GM20431 (cell line): Measurements from ENCODE around the gene SREBF2.
"Not testable (repeated sequence)": the region's sequence is repeated elsewhere in the genome, so short reads cannot be mapped to it uniquely, and the experiment has no call there.

ENCODE experiments used
- in situ Hi-C: fragments of 300-500 bp; cut with MseI, MboI; formaldehyde crosslinking; loops from one replicate; pipeline ENCODE4 v1.15.0; 2020; ENCODE audit warnings: low sequenced_read_pairs; ENCODE audit not compliant: unreplicated experiment

SREBF2 gene

DNA sequence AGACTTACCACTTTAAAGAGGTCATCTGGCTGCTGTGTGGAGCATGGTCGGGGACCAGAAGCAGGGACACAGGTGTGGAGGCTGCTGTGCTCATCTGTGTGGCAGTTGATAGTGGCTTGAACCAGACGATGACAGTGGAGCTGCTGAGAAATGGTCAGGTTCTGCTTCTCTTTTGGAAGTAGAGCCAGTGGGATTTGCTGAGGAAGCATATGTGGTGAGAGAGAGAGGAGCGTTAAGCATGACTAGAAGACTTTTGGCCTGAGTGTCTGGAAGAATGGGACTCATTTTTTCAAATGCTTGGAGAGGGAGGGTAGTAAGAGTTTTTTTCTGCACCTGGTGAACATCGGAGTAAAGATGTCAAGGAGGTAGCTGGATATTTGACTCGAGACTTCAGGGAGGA is 12.5 kb upstream of the SREBF2 start:
- in situ Hi-C loops: no loop called here

DNA sequence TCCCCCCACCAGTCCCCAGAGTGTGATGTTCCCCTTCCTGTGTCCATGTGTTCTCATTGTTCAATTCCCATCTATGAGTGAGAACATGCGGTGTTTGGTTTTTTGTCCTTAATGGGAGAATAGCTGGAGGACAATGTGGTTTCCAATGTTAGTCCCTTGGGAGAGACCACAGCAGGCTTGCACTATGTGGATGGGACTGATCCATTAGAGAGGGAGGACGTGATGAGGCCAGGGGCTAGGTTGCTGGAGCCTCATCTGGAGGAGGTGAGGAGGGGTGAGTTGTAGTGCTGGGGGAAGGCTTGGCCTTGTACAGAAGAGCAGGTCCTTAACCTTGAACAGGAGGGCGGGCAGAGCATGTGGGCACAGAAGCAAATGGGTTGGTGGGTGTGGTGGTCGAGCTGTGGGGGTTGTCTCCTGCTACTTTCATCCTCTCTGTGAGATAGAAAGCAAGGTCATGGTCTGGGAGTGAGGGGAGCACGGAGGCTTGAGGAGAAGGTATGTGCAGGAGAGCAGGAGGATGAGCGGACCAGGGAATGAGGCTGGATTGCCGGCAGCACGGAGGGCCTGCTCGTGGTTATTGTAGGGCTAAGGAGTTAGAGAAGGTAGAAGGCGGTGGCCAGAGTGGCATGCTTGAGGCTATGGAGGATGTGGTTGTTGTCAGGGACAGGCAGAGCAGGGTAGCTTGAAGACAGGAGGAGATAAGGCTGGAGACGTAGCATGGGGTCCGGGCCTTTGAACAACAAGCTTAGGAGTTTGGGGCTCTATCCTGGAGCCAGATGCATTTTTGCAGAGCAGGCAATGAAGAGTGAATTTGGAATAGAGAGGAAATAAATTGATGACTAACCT is 11.2 kb upstream of the SREBF2 start:
- in situ Hi-C loops: no loop called here

- in situ Hi-C loops: no loop called here
Measured at GRCh38 chr22:41822317-41823057, 10.4 kb upstream of the SREBF2 start.

DNA sequence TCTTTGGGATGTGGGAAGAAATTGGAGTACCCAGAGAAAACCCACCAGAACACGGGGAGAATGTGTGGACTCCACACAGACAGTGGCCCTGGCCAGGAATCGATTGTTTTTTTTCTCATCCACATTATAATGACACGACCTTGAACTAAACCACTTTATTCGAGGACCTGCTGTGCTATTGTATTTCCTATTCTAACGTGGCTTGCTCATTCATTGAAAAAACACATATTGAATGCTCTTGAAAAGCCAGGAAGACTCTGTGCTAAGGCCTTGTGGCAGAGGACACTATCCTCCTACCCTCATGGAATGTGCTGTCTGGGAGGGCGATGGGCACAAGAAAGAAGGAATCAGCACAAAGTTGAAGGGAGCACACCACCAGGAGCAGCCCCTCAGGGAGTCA is 9.1 kb upstream of the SREBF2 start:
- in situ Hi-C loops: no loop called here

- in situ Hi-C loops: no loop called here
Measured at GRCh38 chr22:41825376-41825775, 7.5 kb upstream of the SREBF2 start.

DNA sequence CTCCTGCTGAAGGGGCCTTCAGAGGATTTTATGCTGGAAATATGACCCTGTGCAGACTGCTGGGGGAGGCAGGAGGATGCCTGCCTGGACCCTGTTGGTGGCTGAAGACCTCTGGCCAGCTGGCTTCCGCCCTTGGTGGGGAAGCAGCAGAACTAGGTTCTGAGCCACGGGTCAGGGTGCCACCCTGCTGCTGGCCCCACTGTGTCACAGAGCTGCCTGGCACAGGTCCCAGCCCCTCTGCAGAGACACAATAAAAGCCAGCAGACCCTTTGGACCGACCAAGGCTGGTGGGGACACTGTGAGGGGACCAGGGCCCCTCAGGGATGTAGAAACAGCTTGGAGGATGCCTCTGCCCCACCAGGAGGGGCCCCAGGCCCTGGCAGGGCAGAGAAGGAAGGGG is 6.9 kb upstream of the SREBF2 start:
- in situ Hi-C loops: no loop called here

GRCh38 chr22:41826430-41827383 is 6.2 kb upstream of the SREBF2 start:
- in situ Hi-C loops: no loop called here

DNA sequence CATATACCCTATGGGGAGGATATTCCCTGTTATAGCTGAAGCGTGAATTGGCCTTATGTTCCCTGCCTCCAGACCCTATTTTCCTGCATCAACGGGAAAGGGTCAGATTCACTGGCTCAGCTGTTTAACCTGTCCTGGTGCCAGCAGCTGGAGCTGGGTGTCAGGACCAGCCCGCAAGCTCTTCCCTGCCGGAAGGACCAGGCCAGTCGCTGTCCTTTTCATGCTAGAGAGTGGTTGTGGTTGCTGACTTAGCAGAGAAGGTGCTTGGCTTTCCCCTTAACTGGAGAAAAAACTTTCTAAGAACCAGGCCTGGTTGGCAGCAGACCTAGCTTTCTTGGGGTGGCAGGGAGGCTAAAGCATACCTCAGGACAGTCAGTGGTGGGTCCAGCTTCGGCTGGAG is 5.2 kb upstream of the SREBF2 start:
- in situ Hi-C loops: no loop called here

DNA sequence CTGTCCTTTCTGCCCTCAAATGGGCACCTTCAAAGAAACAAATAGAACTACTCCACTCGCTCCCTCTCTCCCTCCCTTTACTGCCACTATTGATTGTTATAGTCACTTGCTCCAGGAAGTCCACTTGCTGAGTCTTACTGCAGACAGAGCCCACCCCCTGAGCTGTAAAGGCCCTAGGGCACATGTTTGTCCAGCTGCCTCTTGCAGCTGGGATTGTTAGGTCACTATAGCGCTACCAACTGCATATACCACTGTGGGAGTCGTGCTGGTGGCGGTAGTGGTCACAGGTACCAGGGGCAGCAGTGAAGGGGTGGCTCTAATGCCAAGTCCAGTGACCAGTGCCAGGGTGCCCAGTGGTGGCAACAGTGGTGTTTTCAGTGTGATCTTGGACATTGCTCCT is 4.4 kb upstream of the SREBF2 start:
- in situ Hi-C loops: no loop called here

DNA sequence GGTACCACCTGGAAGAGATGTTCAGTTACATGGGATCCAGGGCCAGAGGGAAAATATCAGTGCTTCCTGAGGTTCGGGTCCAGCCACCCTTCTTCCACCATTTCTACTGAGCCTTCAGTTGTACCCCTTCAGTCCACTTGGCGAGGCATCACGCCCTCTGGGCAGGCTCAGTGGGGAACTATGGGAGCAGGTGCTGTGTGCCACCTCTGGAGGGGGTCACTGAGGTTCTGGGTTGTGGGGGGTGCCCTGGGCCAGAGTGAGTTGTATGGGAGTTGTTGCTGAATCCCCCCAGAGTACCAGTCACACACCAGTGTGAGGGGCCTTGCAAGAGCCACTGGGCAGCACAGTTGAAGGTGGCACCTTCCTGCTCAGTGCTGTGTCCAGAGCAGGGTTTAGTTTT is 2.7 kb upstream of the SREBF2 start:
- in situ Hi-C loops: no loop called here

GRCh38 chr22:41831383-41831782 is 1.5 kb upstream of the SREBF2 start:
- in situ Hi-C loops: no loop called here

GRCh38 chr22:41831828-41832552 is 915 bp upstream of the SREBF2 start:
- in situ Hi-C loops: no loop called here

DNA sequence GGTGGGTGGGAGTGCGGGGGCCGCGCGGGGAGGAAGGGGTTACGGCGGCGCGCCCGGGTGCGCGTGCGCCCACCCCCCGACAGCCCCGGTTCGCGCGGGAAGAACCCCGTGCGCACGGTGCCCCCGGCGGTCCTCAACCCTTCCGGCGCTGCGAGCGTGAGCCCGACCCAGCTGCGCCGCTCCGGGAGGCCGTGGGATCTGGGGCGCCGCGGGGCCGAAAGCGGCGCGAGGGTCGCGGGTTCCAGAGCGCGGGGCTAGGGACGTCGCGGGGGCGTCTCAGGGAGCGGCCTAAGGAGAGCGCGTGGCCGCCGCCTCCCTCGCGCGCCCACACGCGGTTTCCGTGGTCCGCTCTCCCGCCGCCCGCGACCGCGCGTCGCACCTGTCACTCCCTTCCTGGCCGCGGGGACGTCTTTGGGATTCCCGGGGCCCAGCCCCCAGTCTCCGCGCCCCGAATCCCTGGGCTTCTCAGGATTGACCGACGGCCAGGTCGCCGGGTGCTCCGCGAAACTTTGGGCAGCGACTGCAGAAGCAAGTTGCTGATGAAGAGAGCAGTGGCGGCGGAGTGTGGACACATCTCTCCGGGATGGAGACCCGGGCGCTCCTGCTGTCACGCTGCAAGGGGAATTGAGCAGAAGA is 582 bp downstream of the SREBF2 start:
- in situ Hi-C loops: no loop called here

DNA sequence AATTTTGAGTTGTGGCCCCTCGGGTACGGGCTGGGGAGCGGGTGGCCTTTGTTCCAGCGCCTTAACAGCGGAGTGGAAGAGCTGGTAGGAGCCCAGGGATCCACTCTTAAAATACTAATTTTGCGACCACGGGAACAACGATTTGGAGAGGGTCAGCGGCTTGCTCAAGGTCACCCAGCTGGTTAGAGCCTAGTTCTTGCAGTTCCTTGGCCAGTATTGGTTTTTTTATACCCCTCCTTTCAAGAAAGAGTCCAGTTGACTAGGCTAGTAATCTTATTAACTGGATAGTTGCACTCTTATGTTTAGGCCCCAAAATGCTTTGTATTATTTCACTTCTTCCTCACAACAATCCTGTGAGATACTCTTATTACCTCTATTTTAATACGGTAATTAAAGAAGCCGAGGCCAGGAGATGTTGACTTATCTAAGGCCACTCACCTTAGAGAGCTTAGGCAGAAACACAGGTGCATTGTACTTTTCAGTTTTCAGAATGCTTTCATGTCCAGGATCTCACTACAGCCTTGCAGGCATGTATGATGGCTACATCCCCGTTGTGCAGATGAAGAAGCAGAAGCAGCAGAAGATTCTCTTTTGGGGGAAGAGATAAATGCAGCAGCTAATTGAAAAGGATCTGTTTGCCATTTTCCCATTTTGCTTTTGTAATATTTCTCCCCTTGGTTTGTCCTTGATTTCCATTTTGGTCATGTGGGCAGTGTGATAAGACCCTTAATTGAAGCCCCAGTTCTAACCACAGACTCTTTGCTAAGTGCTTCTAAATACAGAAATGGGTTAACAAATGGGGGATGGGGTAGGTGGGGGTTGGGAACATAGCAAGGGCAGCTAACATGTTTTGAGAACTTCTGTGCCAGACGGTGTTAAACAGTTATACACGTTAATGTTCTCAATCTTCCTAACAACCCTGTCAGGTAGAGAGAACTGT is 1.4 kb downstream of the SREBF2 start:
- in situ Hi-C loops: no loop called here

GRCh38 chr22:41835462-41835861 is 2.6 kb downstream of the SREBF2 start:
- in situ Hi-C loops: not testable (repeated sequence)

DNA sequence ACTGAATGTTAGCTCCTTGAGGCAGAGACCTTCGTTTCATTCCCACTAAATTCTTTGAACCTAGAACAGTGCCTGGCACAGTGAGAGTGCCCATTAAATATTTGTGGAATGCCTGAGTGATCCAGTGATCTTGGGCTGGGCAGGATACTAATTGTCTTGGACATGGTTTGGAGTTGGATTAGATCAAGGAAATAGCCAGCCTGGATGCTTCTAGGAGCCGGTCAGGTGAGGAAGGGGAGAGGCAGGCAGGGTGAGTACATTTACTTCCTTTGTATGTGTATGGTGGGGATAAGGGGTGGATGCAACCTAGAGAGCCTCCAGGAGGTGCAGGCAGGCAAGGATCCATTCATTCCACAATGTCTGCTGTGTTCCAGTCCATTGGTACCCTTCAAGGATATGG is 3.6 kb downstream of the SREBF2 start:
- in situ Hi-C loops: no loop called here

DNA sequence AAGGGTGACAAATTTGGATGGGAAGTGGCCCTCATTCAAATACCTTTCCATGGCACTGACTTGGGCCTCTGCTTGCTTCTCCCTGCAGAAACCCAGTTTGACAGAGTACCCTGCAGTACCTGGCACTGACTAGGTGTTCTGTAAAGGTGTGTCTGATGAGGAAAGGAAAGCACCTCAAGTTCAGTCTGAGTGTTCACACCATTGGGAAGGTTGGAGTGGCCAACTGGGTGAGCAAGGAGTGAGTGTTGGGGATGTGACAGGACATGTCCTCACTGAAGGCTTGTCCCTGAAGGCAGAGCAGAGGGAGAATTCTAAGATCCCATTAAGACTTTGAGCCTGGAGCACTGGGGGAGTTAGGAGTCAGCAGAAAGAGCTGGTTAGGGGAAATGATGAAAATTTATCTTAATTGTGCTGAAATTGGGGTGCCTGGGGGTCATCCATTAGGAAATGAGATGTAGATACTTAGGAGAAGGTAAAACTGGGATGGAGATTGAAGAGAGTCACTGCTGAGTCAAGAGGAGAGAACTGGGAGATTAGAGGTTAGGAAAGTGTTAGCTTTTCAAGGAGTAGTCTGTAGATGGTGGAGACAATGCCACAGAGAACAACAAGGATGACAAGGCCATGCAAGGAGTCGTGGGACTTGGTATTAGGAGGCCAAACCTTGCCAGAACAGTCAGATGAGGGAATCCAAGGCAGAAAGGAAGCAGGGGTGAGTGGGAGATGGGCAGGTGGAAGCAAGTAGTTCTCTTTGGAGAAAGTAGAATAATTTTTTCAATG is 6.1 kb downstream of the SREBF2 start:
- in situ Hi-C loops: no loop called here

- in situ Hi-C loops: no loop called here
Measured at GRCh38 chr22:41840216-41840615, 7.3 kb downstream of the SREBF2 start.
